HG02943 (cell line): ENCODE data around the gene NDUFA6.
"Not testable (repeated sequence)": the region's sequence is repeated elsewhere in the genome, so short reads cannot be mapped to it uniquely, and the experiment has no call there.

Source experiments
- ATAC-seq: cut with Tn5 transposase; IDR thresholded peaks from one replicate; pipeline ENCODE4 v1.9.1; 2021; ENCODE audit warnings: mild to moderate bottlenecking, low read depth, moderate library complexity; ENCODE audit not compliant: unreplicated experiment

NDUFA6 gene

GRCh38 chr22:42072606-42073330, 17.8 kb downstream of the NDUFA6 start:
- no peak for ATAC-seq

- ATAC-seq, result not testable (repeated sequence)
These were observed 19.1 kb downstream of the NDUFA6 start for GRCh38 chr22:42071508-42071907.

DNA sequence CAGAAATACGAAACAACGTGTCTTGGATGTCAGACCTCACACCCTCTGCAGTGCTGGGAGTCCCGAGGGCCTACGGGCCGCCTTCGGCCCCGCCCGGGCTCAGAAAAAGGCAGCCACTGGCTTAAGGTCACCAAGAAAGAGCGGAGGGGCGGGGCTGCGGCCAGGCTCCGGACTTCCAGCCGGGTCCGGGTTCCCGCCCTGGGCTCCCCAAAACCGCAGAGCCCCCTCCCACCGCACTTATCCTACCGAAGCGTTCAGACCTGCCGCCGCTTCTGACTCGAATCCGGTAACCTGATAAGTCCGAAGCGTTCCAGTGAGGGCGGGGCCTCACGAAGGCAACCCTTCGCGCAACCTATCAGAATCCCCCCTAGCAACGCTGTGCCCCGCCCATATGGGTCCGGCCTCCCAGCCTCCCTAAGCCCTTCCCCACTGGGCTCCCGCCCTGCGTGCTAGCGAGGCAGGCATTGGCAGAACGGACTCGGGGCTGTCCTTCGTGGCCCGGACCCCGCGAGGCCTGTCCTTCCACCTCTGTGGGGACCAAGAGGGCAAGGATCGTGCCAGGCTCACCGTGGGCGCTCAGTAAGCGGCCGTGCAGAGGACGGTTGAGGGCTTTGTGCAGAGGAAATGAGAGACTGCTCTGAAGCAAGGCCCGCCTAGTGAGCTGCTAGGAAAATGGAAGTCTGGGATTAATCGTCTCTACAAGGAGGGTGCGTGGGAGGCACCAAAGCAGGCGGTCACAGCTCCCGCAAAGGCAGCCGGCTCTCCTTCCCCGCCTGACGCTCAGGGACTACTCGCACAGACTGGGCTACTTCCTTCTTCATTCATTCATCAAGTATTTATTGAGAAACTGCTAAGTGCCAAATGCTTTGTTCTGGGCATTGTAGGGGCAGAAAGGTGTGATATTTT, 19.8 kb downstream of the NDUFA6 start, which contains the start of gene NAGA:
Gene NAGA (minus strand): TSS at position 296 of the 906 bp plus-strand sequence. CDS start 515 bp downstream, outside the sequence.
- ATAC-seq, result peak; percentile 84

GRCh38 chr22:42069801-42070516, 20.6 kb downstream of the NDUFA6 start:
- ATAC-seq, result no peak

DNA sequence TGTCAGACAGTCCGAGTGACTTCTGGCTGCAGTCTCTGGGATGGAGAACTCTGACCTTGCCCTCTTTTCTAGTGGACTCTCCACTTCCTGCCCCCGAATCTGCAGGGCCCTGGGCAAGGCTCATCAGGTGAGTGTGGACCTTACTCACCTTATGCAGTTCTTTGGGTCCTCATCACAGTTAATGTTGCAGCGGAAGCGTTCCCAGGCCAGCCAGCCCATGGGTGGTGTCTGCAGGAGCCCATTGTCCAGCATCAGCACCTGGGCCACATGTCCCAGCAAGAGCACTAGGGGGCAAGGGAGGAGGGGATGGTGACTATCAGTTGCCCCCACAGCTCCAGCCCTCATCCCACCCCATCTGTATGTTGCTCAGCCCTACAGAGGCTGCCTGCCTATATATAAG, 22.3 kb downstream of the NDUFA6 start:
- no peak for ATAC-seq

- no peak for ATAC-seq
These were observed 22.8 kb downstream of the NDUFA6 start for GRCh38 chr22:42067671-42068251.

DNA sequence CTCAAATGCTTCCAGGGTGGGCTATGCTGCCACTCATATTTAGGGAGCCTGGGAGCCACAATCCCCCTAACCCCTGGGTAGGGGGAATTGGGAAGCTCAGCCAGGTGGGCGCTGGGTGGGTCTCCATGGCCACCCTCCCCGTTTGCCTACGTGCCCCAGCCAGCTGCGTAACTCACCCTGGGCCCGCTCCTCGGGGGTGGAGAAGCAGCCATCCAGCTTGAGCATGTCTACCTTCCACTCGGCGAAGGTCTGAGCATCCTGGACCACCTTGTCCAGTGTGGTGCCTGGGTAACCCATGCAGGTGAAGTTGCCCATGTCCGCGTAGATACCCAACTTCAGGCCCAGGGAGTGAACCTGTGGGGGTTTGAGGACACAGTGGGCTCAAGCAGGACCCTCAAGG, 23.6 kb downstream of the NDUFA6 start:
- ATAC-seq, result no peak

- no peak for ATAC-seq
These were observed 24.3 kb downstream of the NDUFA6 start for GRCh38 chr22:42066126-42066761.

- ATAC-seq, result no peak
These were observed 25.0 kb downstream of the NDUFA6 start for GRCh38 chr22:42065438-42066125.

DNA sequence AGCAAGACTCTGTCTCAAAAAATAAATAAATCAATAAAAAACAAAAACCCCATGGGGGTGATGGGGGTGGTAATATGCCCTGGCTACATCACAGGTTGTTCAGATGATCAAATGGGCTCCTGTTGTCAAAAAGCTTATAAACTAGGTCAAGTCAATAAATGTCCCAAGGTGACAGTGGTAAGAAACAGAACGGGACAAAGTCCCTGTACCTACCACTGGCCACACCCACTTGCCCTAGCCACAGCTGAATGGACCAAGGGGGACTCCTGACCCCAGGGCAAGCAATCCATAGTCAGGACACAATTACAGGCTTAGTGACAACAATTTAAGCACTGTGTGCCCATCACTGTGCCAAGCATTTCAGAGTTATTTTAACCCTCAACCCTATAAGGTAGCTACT, 25.9 kb downstream of the NDUFA6 start:
- ATAC-seq, result no peak

GRCh38 chr22:42062506-42063170, 27.9 kb downstream of the NDUFA6 start:
- no peak for ATAC-seq

- ATAC-seq, result no peak
These were observed 29.5 kb downstream of the NDUFA6 start for GRCh38 chr22:42061041-42061440.

DNA sequence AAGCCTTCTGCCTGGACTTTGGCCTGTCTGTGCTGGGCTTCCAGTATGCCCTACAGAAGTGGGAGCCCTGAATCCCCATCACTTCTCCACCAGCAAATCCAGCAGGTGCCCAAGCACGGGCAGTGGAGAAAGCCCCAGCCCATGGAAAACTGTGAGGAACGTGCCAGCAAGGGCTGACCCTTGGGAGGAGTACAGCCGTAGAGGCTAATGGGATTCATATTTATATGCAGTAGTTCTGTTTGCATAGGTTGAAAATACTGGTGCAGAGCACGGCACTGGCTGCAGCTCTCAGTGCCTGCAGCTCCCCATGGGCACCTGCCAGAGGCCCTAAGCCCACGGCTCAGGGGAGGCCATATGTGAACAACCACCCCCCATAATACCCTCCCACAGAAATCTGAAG, 30.1 kb downstream of the NDUFA6 start:
- no peak for ATAC-seq

GRCh38 chr22:42056757-42057511, 33.6 kb downstream of the NDUFA6 start:
- no peak for ATAC-seq

GRCh38 chr22:42052765-42053164, 37.8 kb downstream of the NDUFA6 start:
- ATAC-seq, result no peak

DNA sequence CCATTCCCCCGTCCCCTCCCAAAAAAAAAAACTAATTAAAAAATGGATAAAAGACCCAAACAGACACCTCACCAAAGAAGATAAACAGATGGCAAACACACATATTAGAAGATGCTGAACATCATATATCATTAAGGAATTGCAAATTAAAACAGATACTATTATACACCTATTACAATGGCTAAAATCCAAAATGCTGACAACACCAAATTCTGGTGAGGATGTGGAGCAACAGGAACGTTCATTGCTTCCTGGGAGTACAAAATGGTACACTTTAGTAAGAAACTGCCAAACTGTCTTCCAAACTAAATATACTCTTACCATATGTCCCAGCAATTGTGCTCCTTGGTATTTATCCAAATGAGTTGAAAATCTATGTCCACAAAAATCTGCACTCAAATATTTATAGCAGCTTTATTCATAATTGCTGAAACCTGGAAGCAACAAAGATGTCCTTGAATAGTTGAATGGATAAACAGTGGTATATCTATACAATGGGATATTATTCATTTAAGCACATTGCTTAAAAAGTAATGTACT, 39.9 kb downstream of the NDUFA6 start:
- ATAC-seq, result no peak

DNA sequence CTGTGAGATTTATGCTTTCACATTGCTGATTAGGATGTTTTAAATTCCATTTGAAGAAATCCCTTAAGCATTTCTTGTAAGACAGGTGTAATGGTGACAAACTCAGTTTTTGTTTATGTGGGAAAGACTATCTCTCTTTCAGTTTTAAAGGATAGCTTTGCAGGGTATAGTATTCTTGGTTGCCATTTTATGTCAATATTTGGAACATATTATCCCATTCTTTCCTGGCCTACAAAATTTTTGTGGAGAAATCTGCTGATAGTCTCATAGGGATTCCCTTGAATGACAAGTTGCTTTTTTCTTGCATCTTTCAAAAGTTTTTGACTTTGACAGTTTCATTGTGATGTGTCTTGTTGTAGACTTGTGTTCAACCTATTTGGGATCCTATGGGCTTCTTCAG, 48.8 kb downstream of the NDUFA6 start:
- ATAC-seq, result no peak

- ATAC-seq, result no peak
These were observed 51.3 kb downstream of the NDUFA6 start for GRCh38 chr22:42039271-42039670.
